ENCODE data around the gene GIMAP6. TPM values are rescaled to one million over a fixed set of nuclear protein-coding genes. Genes with fewer than 3 reads are reported as not detected.

The GIMAP6 gene
- total and polyA plus RNA-seq, 3 donors from 2014 or later, result 3.9 to 16.2 (median 6.1) TPM

GRCh38 chr7:150668977-150669376, 36.8 kb upstream of the GIMAP6 start:
- no peaks in the 10 kb centered on the region for H3K27me3 ChIP-seq
- intact Hi-C loops (cut with DNase I; ENCODE audit: low total_unique reads), result no loop called here
- no peak overlapping the region for H3K4me3 ChIP-seq
- no peak overlapping the region for H3K27ac ChIP-seq
- H3K4me1 ChIP-seq, result no peaks in the 10 kb centered on the region
- no peak for DNase-seq
- TF ChIP-seq CTCF (IDR thresholded peaks at IDR 0.05) (no peak), POLR2A (IDR thresholded peaks at IDR 0.05) (no peak)
- no peaks in the 10 kb centered on the region for H3K36me3 ChIP-seq (ENCODE audit: low read depth, missing control alignments)
- H3K9me3 ChIP-seq, result no peaks in the 10 kb centered on the region

- TF ChIP-seq CTCF (IDR thresholded peaks at IDR 0.05) (no peak), POLR2A (IDR thresholded peaks at IDR 0.05) (no peak)
- Histone ChIP-seq H3K36me3 (ENCODE audit: low read depth, missing control alignments) (no peaks in the 10 kb centered on the region), H3K9me3 (no peaks in the 10 kb centered on the region), H3K27ac (no peak overlapping the region), H3K4me3 (no peak overlapping the region), H3K4me1 (no peaks in the 10 kb centered on the region), H3K27me3 (no peaks in the 10 kb centered on the region)
- WGBS, 2 donors, result 68 to 71% methylated on average over 1 of the region's 1 CpG
- intact Hi-C loops (cut with DNase I; ENCODE audit: low total_unique reads), result no loop called here
- no peak for DNase-seq
Measured at GRCh38 chr7:150668472-150668911, 36.3 kb upstream of the GIMAP6 start.

- TF ChIP-seq CTCF (IDR thresholded peaks at IDR 0.05), result no peak
- no peak for TF ChIP-seq POLR2A (IDR thresholded peaks at IDR 0.05)
- no peaks in the 10 kb centered on the region for H3K9me3 ChIP-seq
- no peak overlapping the region for H3K4me3 ChIP-seq
- no peaks in the 10 kb centered on the region for H3K27me3 ChIP-seq
- no peak for DNase-seq
- H3K27ac ChIP-seq, result no peak overlapping the region
- intact Hi-C loops (cut with DNase I; ENCODE audit: low total_unique reads), result no loop called here
- H3K36me3 ChIP-seq (ENCODE audit: low read depth, missing control alignments), result no peaks in the 10 kb centered on the region
- H3K4me1 ChIP-seq, result no peaks in the 10 kb centered on the region
Measured at GRCh38 chr7:150666412-150666811, 34.2 kb upstream of the GIMAP6 start.

- 89 to 91% methylated on average over 2 of the region's 2 CpGs for WGBS, 2 donors
- no peak overlapping the region for H3K27ac ChIP-seq
- no peak for DNase-seq
Measured at GRCh38 chr7:150665896-150666295, 33.7 kb upstream of the GIMAP6 start.

More at GRCh38 chr7:150665896-150666295, 33.7 kb upstream of the GIMAP6 start:
- H3K9me3 ChIP-seq, result no peaks in the 10 kb centered on the region
- no peaks in the 10 kb centered on the region for H3K4me1 ChIP-seq
- H3K27me3 ChIP-seq, result no peaks in the 10 kb centered on the region
- H3K36me3 ChIP-seq (ENCODE audit: low read depth, missing control alignments), result no peaks in the 10 kb centered on the region
- TF ChIP-seq CTCF (IDR thresholded peaks at IDR 0.05), result no peak
- TF ChIP-seq POLR2A (IDR thresholded peaks at IDR 0.05), result no peak
- no peak overlapping the region for H3K4me3 ChIP-seq
- intact Hi-C loops (cut with DNase I; ENCODE audit: low total_unique reads), result no loop called here
